Heart right ventricle (tissue), 16 donors: ENCODE measurements around the gene BIN1. TPM values are rescaled to one million over a fixed set of nuclear protein-coding genes. Genes with fewer than 3 reads are reported as not detected.

Experiments used
- ATAC-seq, 8 donors: fragments of 200-7000 bp; cut with Tn5 transposase; one replicate each; pipeline ENCODE4 v1.9.1; 2020; ENCODE audit warnings: mild to moderate bottlenecking in 8 of 8, moderate library complexity in 8 of 8, moderate number of reproducible peaks in 1 of 8
- DNase-seq, 2 donors: peaks; one replicate each; pipeline ENCODE4 v3.0.0-alpha.2; 2020
- H3K27ac ChIP-seq, 10 donors: fragments of 200-600 bp; sonication (generic) in 2 of 10; one replicate each; pipeline versions ENCODE4 v1.5.0 to v1.8.0; 2020 to 2022; ENCODE audit warnings: mild to moderate bottlenecking in 3 of 10
- H3K27me3 ChIP-seq, 7 donors: fragments of 200-600 bp; one replicate each; pipeline ENCODE4 v1.8.0; 2021 to 2022; ENCODE audit warnings: mild to moderate bottlenecking in 2 of 7
- H3K36me3 ChIP-seq, 9 donors: fragments of 200-600 bp; sonication (generic) in 1 of 9; one replicate each; pipeline versions ENCODE4 v1.5.0 to v1.8.0; 2020 to 2022; ENCODE audit warnings: mild to moderate bottlenecking in 2 of 9
- H3K4me1 ChIP-seq, 9 donors: fragments of 200-600 bp; sonication (generic) in 1 of 9; one replicate each; pipeline versions ENCODE4 v1.5.0 to v1.8.0; 2020 to 2022; ENCODE audit warnings: mild to moderate bottlenecking in 4 of 9
- H3K4me3 ChIP-seq, 10 donors: fragments of 200-600 bp; sonication (generic) in 2 of 10; one replicate each; pipeline versions ENCODE4 v1.5.0 to v1.8.0; 2020 to 2022; ENCODE audit warnings: mild to moderate bottlenecking in 7 of 10, moderate library complexity in 2 of 10
- H3K9me3 ChIP-seq, 11 donors: fragments of 200-600 bp in 10 of 11; sonication (generic) in 2 of 11; one replicate each; pipeline versions ENCODE4 v1.5.0 to v1.8.0; 2013 to 2022; ENCODE audit warnings: mild to moderate bottlenecking in 2 of 11, control low read depth in 1 of 11, moderate library complexity in 1 of 11
- CTCF ChIP-seq, 9 donors: fragments of 200-600 bp; sonication (generic) in 2 of 9; IDR thresholded peaks; one replicate each; pipeline versions ENCODE4 v1.5.0 to v1.8.0; 2021 to 2022; ENCODE audit warnings: antibody characterized with exemption in 9 of 9, mild to moderate bottlenecking in 5 of 9, moderate library complexity in 1 of 9
- WGBS, 2 donors: extraction: QIAGEN DNeasy Blood & Tissue Kit; methylation state at CpG; one replicate each; pipeline ENCODE4 v1.1.7; 2013; ENCODE audit warnings: inconsistent platforms in 1 of 2; 5-methylcytosine and 5-hydroxymethylcytosine counted together
- intact Hi-C, 10 donors: fragments of 100-400 bp; cut with DNase I; formaldehyde crosslinking; loops; one replicate each; pipeline versions ENCODE4 v1.11.1 to v1.14.2; 2022
- polyA plus RNA-seq, 2 donors: library from polyadenylated mRNA; stranded (reverse); fragments of 200-250 nt; gene quantifications; one replicate each; pipeline ENCODE4 v1.2.3, GENCODE V29; 2013
- total RNA-seq, 10 donors: library from RNA; stranded (reverse); fragmentation: NEBNext Ultra II Directional in 3 of 10; extraction: Animal tissue kit (Norgen Biotek cat#: 25700) in 3 of 10; gene quantifications; one replicate each; pipeline versions ENCODE4 v1.2.1 to v1.2.4, GENCODE V29; 2021 to 2023
- donor health status: Arrhythmogenic right ventricular cardiomyopathy.
- donor health status: ischemic (EF 13 %, LVEDD 7.1; RV severe dilation, severe dysfunction).
- donor health status: healthy with polysubstance abuse.
- donor health status: DM: no; HTN: yes; CAD: no.
- donor health status: DM: no; HTN: no; CAD: no.
- donor health status: ischemic (EF 25% LVEDD 6.9; RV normal size, moderate dysfunction).
- donor health status: ischemic (EF 25% LVEDD 5.7; RV mildly dilated, moderate dysfunction).
- donor health status: healthy.
- donor health status: DM: yes; HTN: yes; CAD: no.
- donor health status: Ischemic cardiomyopathy.
- donor health status: ischemic (EF 35%, LVEDD 5.7; RV mildly dilated, moderate dysfunction).
- donor health status: nonischemic (EF 11% LVEDD 7.7; RV severe dilation, severe dysfunction).
- donor health status: DM: yes; HTN: yes; CAD: no.
- donor health status: PGD.
- donor health status: ischemic (EF 29% LVEDD 5.4; RV normal size, mild dysfunction).
- donor health status: nonischemic (EF 23%, LVEDD 6.1; RV moderate dilation, normal function).

The BIN1 gene
- total and polyA plus RNA-seq, 12 donors: 8.4 to 21.7 (median 16.0) TPM

DNA sequence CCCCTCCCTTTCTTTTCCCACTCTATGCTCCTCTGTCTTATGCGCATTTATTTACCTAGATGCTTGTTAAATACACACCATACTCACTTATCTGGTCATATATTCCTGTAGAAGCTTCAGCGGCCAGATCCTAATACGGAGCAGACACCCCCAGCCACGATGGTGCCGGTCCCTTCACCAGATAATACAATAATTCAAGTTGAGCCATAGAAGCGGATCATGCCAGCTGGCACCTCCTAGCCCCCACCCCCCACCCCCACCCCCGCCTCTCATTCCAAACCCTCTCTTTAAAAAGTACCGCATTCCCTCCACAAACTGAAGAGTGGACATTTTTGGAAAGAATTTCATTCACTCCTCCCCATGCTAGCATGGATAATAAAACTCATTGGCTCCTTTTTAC, 95.2 kb downstream of the BIN1 start:
- Histone ChIP-seq H3K36me3 (no peaks in the 10 kb centered on the region), H3K27me3 (peaks cover 0 to 52% (median 44%) of the 10 kb centered on the region in 7 donors), H3K27ac (no peak overlapping the region), H3K4me3 (no peak overlapping the region), H3K9me3 (no peaks in the 10 kb centered on the region), H3K4me1 (peaks cover 0 to 3% (median 0%) of the 10 kb centered on the region in 9 donors)
- 65 to 73% methylated on average over 8 of the region's 8 CpGs for WGBS, 2 donors
- intact Hi-C loops: no loop called here
- no peak for DNase-seq
- TF ChIP-seq CTCF (IDR thresholded peaks at IDR 0.05): no peak
- ATAC-seq: no peak

DNA sequence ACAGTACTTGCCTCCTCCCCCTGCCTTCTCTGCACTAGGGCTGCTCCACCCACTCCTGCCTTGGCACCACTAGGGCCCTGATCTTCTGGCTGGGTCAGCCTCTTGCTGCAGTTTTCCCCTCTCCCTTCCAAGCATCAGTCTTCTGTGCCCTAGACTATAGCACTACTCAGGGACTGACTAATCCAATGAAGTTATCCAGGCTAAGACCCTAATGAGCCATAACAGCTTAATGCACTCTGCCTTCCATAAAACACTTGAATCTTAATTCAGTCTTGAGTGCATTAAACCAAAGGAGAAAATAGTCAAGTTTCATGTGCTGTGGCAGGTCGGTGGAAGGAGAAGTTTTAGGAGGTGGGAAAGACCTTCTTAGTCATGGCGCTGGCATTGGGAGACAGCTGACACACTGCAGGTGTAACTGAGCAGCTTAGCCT, 95.7 kb downstream of the BIN1 start:
- H3K4me1 ChIP-seq: peaks cover 0 to 3% (median 0%) of the 10 kb centered on the region in 9 donors
- intact Hi-C loops: no loop called here
- H3K27ac ChIP-seq: no peak overlapping the region
- no peaks in the 10 kb centered on the region for H3K9me3 ChIP-seq
- TF ChIP-seq CTCF (IDR thresholded peaks at IDR 0.05): no peak
- H3K4me3 ChIP-seq: no peak overlapping the region
- DNase-seq: no peak
- H3K36me3 ChIP-seq: no peaks in the 10 kb centered on the region
- peaks cover 0 to 48% (median 41%) of the 10 kb centered on the region in 7 donors for H3K27me3 ChIP-seq
- no peak for ATAC-seq
- 62 to 64% methylated on average over 2 of the region's 2 CpGs for WGBS, 2 donors

DNA sequence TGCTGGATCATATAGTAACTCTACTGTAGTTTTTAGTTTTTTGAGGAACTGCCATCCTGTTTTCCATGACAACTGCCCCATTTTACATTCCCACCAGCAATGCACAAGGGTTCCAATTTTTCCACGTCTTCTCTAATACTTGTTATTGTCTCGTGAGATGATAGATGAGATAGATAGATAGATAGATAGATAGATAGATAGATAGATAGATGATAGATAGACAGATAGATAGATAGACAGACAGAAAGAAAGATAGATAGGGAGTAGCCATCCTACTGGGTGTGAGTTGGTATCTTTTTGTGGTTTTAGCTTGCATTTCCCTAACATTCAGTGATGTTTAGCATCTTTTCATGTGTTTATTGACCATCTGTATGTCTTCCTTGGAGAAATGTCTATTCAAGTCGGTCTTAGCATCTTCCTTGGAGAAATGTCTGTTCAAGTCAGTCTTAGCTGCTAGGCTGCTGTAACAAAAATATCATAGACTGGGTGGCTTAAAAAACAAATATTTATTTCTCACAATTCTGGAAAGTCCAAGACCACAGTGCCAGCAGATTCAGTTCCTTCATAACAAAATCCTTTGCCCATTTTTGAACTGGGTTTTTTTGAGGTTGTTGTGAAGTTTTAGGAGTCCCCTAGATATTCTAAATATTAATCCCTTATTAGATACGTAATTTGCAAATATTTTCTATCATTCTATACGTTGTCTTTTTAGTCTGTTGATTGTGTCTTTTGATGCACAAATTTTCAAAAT, 98.5 kb downstream of the BIN1 start:
- no peak overlapping the region for H3K4me3 ChIP-seq
- ATAC-seq: no peak
- peaks cover 0 to 23% (median 18%) of the 10 kb centered on the region in 7 donors for H3K27me3 ChIP-seq
- H3K27ac ChIP-seq: no peak overlapping the region
- intact Hi-C loops: no loop called here
- no peak for TF ChIP-seq CTCF (IDR thresholded peaks at IDR 0.05)
- H3K9me3 ChIP-seq: no peaks in the 10 kb centered on the region
- no peaks in the 10 kb centered on the region for H3K4me1 ChIP-seq
- no peaks in the 10 kb centered on the region for H3K36me3 ChIP-seq
- no peak for DNase-seq
- 89 to 94% methylated on average over 5 of the region's 5 CpGs for WGBS, 2 donors

GRCh38 chr2:127007652-127008051, 99.3 kb downstream of the BIN1 start:
- intact Hi-C loops: no loop called here
- no peak overlapping the region for H3K4me3 ChIP-seq
- 80 to 84% methylated on average over 3 of the region's 3 CpGs for WGBS, 2 donors
- no peaks in the 10 kb centered on the region for H3K4me1 ChIP-seq
- H3K9me3 ChIP-seq: no peaks in the 10 kb centered on the region
- H3K27ac ChIP-seq: no peak overlapping the region
- DNase-seq: no peak
- H3K36me3 ChIP-seq: no peaks in the 10 kb centered on the region
- TF ChIP-seq CTCF (IDR thresholded peaks at IDR 0.05): no peak
- ATAC-seq: no peak
- peaks cover 0 to 18% (median 16%) of the 10 kb centered on the region in 7 donors for H3K27me3 ChIP-seq
